HepG2 (cell line): Measurements from ENCODE around the gene SLC7A10.

Experiments
- MXI1 ChIP-seq: IDR thresholded peaks from 3 replicates; pipeline ENCODE4 v1.6.1; 2012; ENCODE audit warnings: low read depth, low read length, inconsistent platforms, borderline replicate concordance
- WIZ ChIP-seq: sonication (generic); formaldehyde crosslinking; IDR thresholded peaks from 2 replicates; pipeline ENCODE4 v1.5.1; 2020; ENCODE audit warnings: mild to moderate bottlenecking, missing genetic modification reagents

DNA sequence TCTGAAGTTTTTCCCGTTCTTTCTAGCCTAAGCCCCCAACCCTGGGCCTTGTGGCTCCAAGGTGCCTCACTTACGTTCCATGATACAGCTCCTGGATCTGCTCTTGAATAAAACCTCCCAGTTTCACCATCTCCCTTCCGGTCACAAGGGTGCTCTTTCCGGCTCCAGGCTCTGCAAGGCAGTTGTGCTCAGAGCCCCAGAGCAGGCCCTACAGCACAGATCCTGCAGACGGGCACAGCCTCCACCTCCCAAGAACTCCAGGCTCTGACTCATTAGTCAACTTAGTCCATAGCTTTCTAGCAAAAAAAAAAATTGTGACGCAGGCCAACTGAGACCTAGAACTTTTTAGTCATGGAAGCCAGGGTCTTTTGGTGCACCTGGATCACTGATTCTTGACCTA lies 33.9 kb upstream of the SLC7A10 start:
- no peak for TF ChIP-seq MXI1
- TF ChIP-seq WIZ: no peak
